HUES48 (cell line): ENCODE results near the gene TTYH1.

Source experiments
- H3K27ac ChIP-seq: one replicate; pipeline ENCODE4 v1.7.0; 2013; ENCODE audit warnings: low read depth, low read length, inconsistent platforms
- H3K27me3 ChIP-seq: 2 replicates; pipeline ENCODE4 v1.6.1; 2013; ENCODE audit warnings: mild to moderate bottlenecking, low read length; ENCODE audit not compliant: control insufficient read depth, insufficient read depth
- H3K36me3 ChIP-seq: 2 replicates; pipeline ENCODE4 v1.6.1; 2013; ENCODE audit warnings: low read length; ENCODE audit not compliant: control insufficient read depth, insufficient read depth
- H3K4me1 ChIP-seq: 2 replicates; pipeline ENCODE4 v1.6.1; 2013; ENCODE audit warnings: mild to moderate bottlenecking, low read length; ENCODE audit not compliant: control insufficient read depth, insufficient read depth
- H3K4me3 ChIP-seq: 2 replicates; pipeline ENCODE4 v1.5.1; 2013; ENCODE audit warnings: mild to moderate bottlenecking, low read depth, low read length
- H3K9ac ChIP-seq: 2 replicates; pipeline ENCODE4 v1.6.1; 2013; ENCODE audit warnings: mild to moderate bottlenecking, low read depth, low read length, moderate library complexity
- H3K9me3 ChIP-seq: 2 replicates; pipeline ENCODE4 v1.6.1; 2013; ENCODE audit warnings: low read length; ENCODE audit not compliant: control insufficient read depth, insufficient read depth

TTYH1 gene

GRCh38 chr19:54416695-54417491 is 1.6 kb downstream of the TTYH1 start:
- peaks cover 29% of the 10 kb centered on the region for H3K4me1 ChIP-seq
- peak overlapping the region; percentile 68 for H3K4me3 ChIP-seq
- H3K27ac ChIP-seq = no peak overlapping the region
- H3K27me3 ChIP-seq = peaks cover 34% of the 10 kb centered on the region
- H3K36me3 ChIP-seq = peaks cover 3% of the 10 kb centered on the region; the same call in 1 of the 2 replicates
- H3K9me3 ChIP-seq = peaks cover 8% of the 10 kb centered on the region
- H3K9ac ChIP-seq = no peak overlapping the region

- Histone ChIP-seq H3K9me3 (peaks cover 8% of the 10 kb centered on the region), H3K36me3 (peaks cover 6% of the 10 kb centered on the region; the same call in 1 of the 2 replicates), H3K9ac (no peak overlapping the region), H3K27me3 (peaks cover 29% of the 10 kb centered on the region), H3K27ac (peak overlapping the region; percentile 40), H3K4me3 (no peak overlapping the region), H3K4me1 (peaks cover 35% of the 10 kb centered on the region)
These were observed 3.0 kb downstream of the TTYH1 start for GRCh38 chr19:54418030-54418929.

- Histone ChIP-seq H3K36me3 (peaks cover 8% of the 10 kb centered on the region; the same call in 1 of the 2 replicates), H3K27me3 (peaks cover 25% of the 10 kb centered on the region), H3K4me3 (0 out of 2 replicates have a peak overlapping the region, but pooled peaks have one; percentile 65), H3K4me1 (peaks cover 35% of the 10 kb centered on the region), H3K9me3 (peaks cover 4% of the 10 kb centered on the region), H3K9ac (no peak overlapping the region), H3K27ac (peak overlapping the region; percentile 99)
These were observed 3.9 kb downstream of the TTYH1 start for GRCh38 chr19:54418930-54419800.

GRCh38 chr19:54420068-54420382 is 4.8 kb downstream of the TTYH1 start:
- Histone ChIP-seq H3K9me3 (no peaks in the 10 kb centered on the region), H3K4me3 (peak overlapping the region; percentile 65; the same call in 1 of the 2 replicates), H3K9ac (peak overlapping the region; percentile 20; the same call in 1 of the 2 replicates), H3K27ac (peak overlapping the region; percentile 99), H3K27me3 (peaks cover 17% of the 10 kb centered on the region), H3K4me1 (peaks cover 35% of the 10 kb centered on the region), H3K36me3 (peaks cover 10% of the 10 kb centered on the region)

- Histone ChIP-seq H3K9ac (peak overlapping the region; percentile 7; the same call in 1 of the 2 replicates), H3K4me1 (peaks cover 35% of the 10 kb centered on the region), H3K27ac (peak overlapping the region; percentile 99), H3K36me3 (peaks cover 10% of the 10 kb centered on the region), H3K9me3 (no peaks in the 10 kb centered on the region), H3K27me3 (peaks cover 14% of the 10 kb centered on the region), H3K4me3 (peak overlapping the region; percentile 65)
These were observed 5.3 kb downstream of the TTYH1 start for GRCh38 chr19:54420383-54421168.

GRCh38 chr19:54421169-54421516 is 5.9 kb downstream of the TTYH1 start:
- peaks cover 8% of the 10 kb centered on the region for H3K27me3 ChIP-seq

GRCh38 chr19:54421521-54421920 is 6.3 kb downstream of the TTYH1 start:
- Histone ChIP-seq H3K4me3 (peak overlapping the region; percentile 24; the same call in 1 of the 2 replicates), H3K4me1 (peaks cover 35% of the 10 kb centered on the region), H3K9ac (no peak overlapping the region)

More at GRCh38 chr19:54421169-54421516, 5.9 kb downstream of the TTYH1 start:
- Histone ChIP-seq H3K27ac (peak overlapping the region; percentile 99), H3K9ac (no peak overlapping the region), H3K36me3 (peaks cover 12% of the 10 kb centered on the region), H3K4me1 (peaks cover 35% of the 10 kb centered on the region), H3K9me3 (no peaks in the 10 kb centered on the region), H3K4me3 (peak overlapping the region; percentile 24; the same call in 1 of the 2 replicates)

GRCh38 chr19:54422136-54422535 is 6.9 kb downstream of the TTYH1 start:
- peaks cover 14% of the 10 kb centered on the region for H3K36me3 ChIP-seq
- H3K4me3 ChIP-seq = no peak overlapping the region
- no peak overlapping the region for H3K27ac ChIP-seq
- no peaks in the 10 kb centered on the region for H3K27me3 ChIP-seq
- no peaks in the 10 kb centered on the region for H3K9me3 ChIP-seq
- peaks cover 35% of the 10 kb centered on the region for H3K4me1 ChIP-seq
- no peak overlapping the region for H3K9ac ChIP-seq

More at GRCh38 chr19:54421521-54421920, 6.3 kb downstream of the TTYH1 start:
- no peaks in the 10 kb centered on the region for H3K9me3 ChIP-seq
- H3K27me3 ChIP-seq = peaks cover 5% of the 10 kb centered on the region; the same call in 1 of the 2 replicates
- peak overlapping the region; percentile 99 for H3K27ac ChIP-seq
- peaks cover 12% of the 10 kb centered on the region for H3K36me3 ChIP-seq

GRCh38 chr19:54424201-54424600 is 8.9 kb downstream of the TTYH1 start:
- peaks cover 24% of the 10 kb centered on the region for H3K4me1 ChIP-seq
- H3K27me3 ChIP-seq = no peaks in the 10 kb centered on the region; the same call in none of the 2 replicates
- no peak overlapping the region for H3K4me3 ChIP-seq
- no peak overlapping the region for H3K9ac ChIP-seq
- no peak overlapping the region for H3K27ac ChIP-seq
- no peaks in the 10 kb centered on the region for H3K9me3 ChIP-seq
- peaks cover 12% of the 10 kb centered on the region for H3K36me3 ChIP-seq
